ENCODE results near the gene TSPAN7. TPM values are rescaled to one million over a fixed set of nuclear protein-coding genes. Genes with fewer than 3 reads are reported as not detected.

TSPAN7 gene, protein sequence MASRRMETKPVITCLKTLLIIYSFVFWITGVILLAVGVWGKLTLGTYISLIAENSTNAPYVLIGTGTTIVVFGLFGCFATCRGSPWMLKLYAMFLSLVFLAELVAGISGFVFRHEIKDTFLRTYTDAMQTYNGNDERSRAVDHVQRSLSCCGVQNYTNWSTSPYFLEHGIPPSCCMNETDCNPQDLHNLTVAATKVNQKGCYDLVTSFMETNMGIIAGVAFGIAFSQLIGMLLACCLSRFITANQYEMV
- total RNA-seq, result 20.0 TPM
- long read RNA-seq, transcript TSPAN7-202 (8 exons, 1,909 nt), result major isoform, 21 of 26 reads
- long read RNA-seq, partial matches to known transcripts, result 4 of 26 reads
- long read RNA-seq, other reads (novel, unspliced or antisense), result 0 of 26 reads

DNA sequence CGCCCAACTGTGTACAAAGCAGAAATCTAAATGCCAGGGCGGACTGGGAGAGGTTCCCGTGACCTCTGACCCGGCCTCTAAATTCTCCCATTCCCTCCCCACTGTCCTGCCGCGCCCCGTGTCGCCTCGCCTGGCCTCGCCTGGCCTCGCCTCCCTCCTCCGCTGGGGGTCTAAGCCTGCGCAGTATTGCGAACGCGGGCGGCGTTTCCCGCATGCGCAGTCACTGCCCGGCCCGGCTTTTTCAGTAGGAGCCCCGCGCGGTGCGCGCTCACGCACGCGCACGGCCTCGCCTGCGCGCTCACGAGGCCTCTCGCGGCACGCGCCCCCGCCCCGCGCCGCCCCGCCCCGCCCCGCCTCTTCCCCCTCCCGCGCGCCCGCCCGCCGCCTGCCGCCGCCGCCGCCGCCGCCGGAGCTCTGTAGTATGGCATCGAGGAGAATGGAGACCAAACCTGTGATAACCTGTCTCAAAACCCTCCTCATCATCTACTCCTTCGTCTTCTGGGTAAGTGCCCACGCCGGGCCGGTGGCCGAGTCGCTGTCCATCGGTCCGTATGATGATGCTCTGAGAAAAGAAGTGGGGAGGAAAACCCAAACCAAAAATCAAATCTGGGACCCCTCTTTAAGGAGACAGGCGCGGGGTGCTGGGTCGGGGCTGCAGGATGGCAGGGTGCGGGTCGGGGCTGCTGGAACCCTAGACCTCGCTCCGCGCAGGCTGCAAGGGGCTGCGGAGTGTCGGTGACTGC, at the start of gene TSPAN7:
Gene TSPAN7, plus strand, starts transcription at position 417 of the 743 bp plus-strand sequence. Its CDS starts 5 bp downstream, at position 422.
- intact Hi-C loops (cut with micrococcal nuclease), result no loop called here
- peak; percentile 92 for DNase-seq
- peak; percentile 97 for ATAC-seq

GRCh38 chrX:38513112-38513742, 48.1 kb upstream of the TSPAN7 start:
- DNase-seq (no peak), ATAC-seq (no peak)
- intact Hi-C loops (cut with micrococcal nuclease), result no loop called here

GRCh38 chrX:38514016-38514854, 47.1 kb upstream of the TSPAN7 start:
- ATAC-seq, result no peak
- intact Hi-C loops (cut with micrococcal nuclease), result no loop called here
- DNase-seq, result no peak

- DNase-seq (no peak), ATAC-seq (no peak)
- intact Hi-C loops (cut with micrococcal nuclease), result no loop called here
Observed at GRCh38 chrX:38515291-38515690, 46.1 kb upstream of the TSPAN7 start.

GRCh38 chrX:38516196-38516774, 45.1 kb upstream of the TSPAN7 start:
- ATAC-seq, result no peak
- DNase-seq, result no peak
- intact Hi-C loops (cut with micrococcal nuclease), result no loop called here

- DNase-seq, result no peak
- intact Hi-C loops (cut with micrococcal nuclease), result no loop called here
- no peak for ATAC-seq
Observed at GRCh38 chrX:38519651-38520050, 41.7 kb upstream of the TSPAN7 start.

GRCh38 chrX:38538134-38538533, 23.2 kb upstream of the TSPAN7 start:
- intact Hi-C loops (cut with micrococcal nuclease), result no loop called here
- DNase-seq, result no peak
- no peak for ATAC-seq

GRCh38 chrX:38539748-38540147, 21.6 kb upstream of the TSPAN7 start:
- ATAC-seq (no peak), DNase-seq (no peak)
- intact Hi-C loops (cut with micrococcal nuclease), result no loop called here

GRCh38 chrX:38548508-38548907, 12.8 kb upstream of the TSPAN7 start:
- intact Hi-C loops (cut with micrococcal nuclease), result no loop called here
- no peak for ATAC-seq

DNA sequence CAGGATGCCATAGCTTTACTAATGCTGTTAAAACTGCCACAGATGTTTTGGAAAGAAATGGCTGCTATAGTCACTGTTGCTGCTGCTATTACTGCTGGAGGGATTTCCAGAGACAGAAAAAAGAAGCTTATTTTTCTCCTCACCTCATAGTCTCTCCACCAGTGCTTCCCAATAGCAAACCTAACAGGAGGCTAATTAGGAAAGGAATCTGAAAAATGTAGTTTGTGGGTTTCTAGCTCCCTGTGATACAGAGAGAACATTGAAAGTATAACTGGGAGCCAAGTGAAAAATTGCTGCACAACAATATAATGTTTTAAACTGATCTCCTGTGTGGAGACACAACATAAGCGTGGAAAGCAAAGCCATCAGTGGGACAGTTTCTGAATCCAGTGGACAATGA, 8.6 kb upstream of the TSPAN7 start:
- DNase-seq (no peak), ATAC-seq (no peak)
- intact Hi-C loops (cut with micrococcal nuclease), result no loop called here

More at GRCh38 chrX:38548508-38548907, 12.8 kb upstream of the TSPAN7 start:
- no peak for DNase-seq

GRCh38 chrX:38558686-38559085, 2.7 kb upstream of the TSPAN7 start:
- intact Hi-C loops (cut with micrococcal nuclease), result no loop called here
- ATAC-seq (no peak), DNase-seq (no peak)

- ATAC-seq (no peak), DNase-seq (no peak)
- intact Hi-C loops (cut with micrococcal nuclease), result no loop called here
Observed at GRCh38 chrX:38560776-38561125, 591 bp upstream of the TSPAN7 start.

DNA sequence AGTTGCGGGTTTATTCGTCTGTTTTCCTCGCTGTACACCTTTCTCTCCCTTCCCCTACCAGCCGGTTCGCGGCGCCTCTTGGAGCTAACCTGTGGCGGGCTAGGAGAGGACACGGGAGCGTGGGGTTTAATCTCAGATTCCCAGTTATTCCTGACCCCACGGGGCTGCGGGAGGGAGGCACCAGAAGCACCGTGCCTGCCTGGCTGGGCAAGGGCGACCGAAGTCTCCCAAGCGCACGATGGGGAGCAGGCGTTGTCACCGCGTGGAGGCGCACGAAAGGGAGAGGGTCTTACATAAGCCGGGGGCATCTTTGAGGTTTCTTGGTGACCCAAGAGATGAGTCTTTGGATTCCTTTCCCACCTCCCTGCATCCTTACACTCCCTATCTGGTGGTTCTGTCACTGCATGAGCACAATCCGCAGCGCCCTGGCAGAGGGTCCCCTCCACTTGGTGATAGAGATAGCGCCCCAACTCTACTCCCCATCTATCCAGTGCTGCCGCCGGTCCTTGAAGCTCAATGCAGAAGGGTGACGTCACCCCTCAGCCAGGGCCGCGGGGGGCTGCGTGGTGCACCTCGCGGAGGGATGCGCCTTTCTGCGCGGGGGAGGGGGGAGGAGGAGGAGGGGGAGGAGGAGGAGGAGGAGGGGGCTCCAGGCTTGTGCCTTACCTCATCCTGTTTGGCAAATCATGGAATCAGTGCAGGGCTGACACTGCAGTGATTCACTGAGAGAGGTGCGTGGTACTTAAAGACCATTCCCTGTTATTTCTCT, 793 bp downstream of the TSPAN7 start:
- intact Hi-C loops (cut with micrococcal nuclease), result no loop called here
- DNase-seq (peak; percentile 29), ATAC-seq (peak; percentile 44)

DNA sequence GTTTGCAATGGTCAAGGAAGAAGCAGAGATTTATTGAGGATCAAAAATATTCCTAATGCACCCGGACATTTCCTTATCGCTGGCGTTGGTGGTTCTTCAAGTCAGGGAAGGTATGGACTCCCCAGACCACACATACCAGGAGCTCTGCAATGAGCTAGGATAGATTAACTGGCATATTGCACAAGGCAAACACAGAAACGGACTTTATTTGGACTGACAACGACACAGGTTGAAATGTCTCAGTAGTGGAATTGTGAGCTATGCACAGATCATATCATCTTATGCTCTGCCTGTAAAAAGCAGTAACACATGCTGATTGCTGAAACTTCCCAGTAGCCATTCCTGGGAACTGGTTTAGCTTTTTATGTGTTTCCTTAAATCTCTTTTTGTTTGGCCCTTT, 1.7 kb downstream of the TSPAN7 start:
- no peak for DNase-seq
- intact Hi-C loops (cut with micrococcal nuclease), result no loop called here

DNA sequence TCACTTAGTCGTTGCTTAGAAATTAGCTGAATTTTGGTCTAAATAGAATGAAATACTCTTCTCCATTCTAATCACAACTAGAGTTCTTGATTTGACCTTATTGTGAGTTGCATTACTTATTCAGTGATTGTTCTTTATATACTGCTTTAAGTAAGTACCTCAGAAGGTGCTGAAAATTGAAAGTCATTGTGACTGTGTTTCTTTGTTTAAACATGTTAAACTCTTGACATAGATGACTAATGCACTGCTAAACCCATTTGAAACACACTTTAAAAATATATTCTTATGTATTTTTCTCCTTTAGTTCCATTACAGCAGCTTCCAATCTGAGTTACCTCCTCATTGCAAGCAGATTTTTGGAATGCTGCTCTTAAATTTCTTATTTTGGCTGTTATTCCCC, 9.1 kb downstream of the TSPAN7 start:
- intact Hi-C loops (cut with micrococcal nuclease), result no loop called here
- DNase-seq, result no peak
- ATAC-seq, result no peak

More for the DNA sequence above, 1.7 kb downstream of the TSPAN7 start:
- no peak for ATAC-seq

- no peak for ATAC-seq
- intact Hi-C loops (cut with micrococcal nuclease), result no loop called here
- no peak for DNase-seq
Observed at GRCh38 chrX:38571058-38571457, 9.7 kb downstream of the TSPAN7 start.

DNA sequence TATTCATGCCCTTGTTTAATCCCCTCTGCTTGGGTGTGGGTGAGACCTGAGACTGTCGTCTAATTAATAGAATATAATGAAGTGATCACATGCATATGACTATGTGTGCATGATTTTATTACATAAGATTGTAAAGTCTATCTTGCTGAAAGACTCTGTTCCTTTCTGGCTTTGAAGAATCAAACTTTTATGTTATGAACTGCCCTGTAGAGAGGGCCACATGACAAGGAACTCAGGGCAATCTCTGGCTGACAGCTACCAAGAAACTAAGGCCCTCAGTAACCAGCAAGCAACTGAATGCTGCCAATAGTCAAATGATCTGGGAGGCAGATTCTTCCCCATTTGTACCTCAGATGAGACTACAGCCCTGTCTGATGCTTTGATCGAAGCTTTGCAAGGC, 13.5 kb downstream of the TSPAN7 start:
- DNase-seq (no peak), ATAC-seq (no peak)
- intact Hi-C loops (cut with micrococcal nuclease), result no loop called here

DNA sequence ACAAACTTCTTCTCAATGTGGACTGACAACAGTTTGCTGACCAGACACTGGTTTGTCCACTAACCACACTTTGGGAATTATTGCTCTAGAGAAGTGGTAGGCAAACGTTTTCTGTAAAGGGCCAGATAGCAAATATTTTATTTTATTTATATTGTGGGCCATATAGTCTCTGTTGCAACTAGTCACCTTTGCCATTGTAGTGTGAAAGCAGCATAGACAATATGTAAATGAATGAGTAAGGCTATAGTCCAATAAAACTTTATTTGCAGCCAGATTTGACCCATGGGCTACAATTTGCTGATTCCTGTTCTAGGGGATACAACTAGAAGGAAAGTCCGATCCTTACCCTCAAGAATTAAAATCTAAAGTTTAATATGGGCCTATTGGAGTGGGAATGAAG, 14.5 kb downstream of the TSPAN7 start:
- intact Hi-C loops (cut with micrococcal nuclease), result no loop called here
- no peak for DNase-seq
- ATAC-seq, result no peak

All from left ventricle myocardium superior (tissue), 1 donor.